GM19023 (cell line): Measurements from ENCODE around the gene PSME2.

ENCODE experiments used
- ATAC-seq: cut with Tn5 transposase; IDR thresholded peaks from one replicate; pipeline ENCODE4 v1.9.1; 2021; ENCODE audit warnings: mild to moderate bottlenecking, moderate library complexity; ENCODE audit not compliant: unreplicated experiment

PSME2 gene

DNA sequence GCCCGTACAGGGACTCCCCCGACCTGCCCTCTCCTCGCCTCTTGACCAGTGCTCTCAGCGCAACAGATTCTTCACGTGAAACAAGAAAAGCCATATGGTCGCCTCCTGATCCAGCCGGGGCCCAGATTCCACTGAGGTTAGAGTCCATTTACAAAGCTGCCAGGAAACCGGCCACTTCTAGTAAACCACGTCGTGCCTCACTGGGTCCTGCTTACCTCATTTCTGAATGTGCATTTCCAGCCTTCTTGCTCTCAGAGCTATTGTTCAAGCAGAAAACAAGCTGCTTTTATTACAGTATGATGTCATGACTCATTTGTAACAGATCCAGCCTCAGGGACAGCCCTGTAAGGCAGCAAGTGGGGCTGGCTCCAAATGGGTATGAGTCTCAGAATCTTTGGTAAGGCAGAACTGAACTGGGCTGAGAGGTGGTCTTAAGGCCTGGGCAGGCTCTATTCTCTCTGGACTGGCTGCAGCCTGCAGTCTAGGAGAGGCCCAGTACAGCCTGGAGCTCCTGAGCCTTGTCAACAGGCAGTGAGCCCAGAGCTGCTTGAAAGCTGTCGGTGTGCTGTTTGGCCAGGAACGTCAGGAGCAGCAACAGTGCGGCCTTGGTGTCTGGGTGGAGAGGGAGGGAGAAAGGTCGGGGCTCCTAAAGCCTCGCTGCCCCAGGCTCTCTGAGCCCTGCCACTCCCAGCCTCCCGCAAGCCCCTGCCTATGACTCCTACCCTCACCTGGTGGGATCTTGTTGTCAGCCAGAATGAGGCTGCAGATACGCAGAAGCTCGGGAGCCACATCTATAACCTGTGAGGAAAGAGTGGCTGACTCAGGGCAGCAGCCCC is 33.8 kb upstream of the PSME2 start:
- ATAC-seq, result no peak

- ATAC-seq, result no peak
Observed at GRCh38 chr14:24179294-24179960, 33.0 kb upstream of the PSME2 start.

GRCh38 chr14:24178399-24179178 is 32.2 kb upstream of the PSME2 start:
- no peak for ATAC-seq

GRCh38 chr14:24177891-24178290 is 31.5 kb upstream of the PSME2 start:
- ATAC-seq, result no peak

DNA sequence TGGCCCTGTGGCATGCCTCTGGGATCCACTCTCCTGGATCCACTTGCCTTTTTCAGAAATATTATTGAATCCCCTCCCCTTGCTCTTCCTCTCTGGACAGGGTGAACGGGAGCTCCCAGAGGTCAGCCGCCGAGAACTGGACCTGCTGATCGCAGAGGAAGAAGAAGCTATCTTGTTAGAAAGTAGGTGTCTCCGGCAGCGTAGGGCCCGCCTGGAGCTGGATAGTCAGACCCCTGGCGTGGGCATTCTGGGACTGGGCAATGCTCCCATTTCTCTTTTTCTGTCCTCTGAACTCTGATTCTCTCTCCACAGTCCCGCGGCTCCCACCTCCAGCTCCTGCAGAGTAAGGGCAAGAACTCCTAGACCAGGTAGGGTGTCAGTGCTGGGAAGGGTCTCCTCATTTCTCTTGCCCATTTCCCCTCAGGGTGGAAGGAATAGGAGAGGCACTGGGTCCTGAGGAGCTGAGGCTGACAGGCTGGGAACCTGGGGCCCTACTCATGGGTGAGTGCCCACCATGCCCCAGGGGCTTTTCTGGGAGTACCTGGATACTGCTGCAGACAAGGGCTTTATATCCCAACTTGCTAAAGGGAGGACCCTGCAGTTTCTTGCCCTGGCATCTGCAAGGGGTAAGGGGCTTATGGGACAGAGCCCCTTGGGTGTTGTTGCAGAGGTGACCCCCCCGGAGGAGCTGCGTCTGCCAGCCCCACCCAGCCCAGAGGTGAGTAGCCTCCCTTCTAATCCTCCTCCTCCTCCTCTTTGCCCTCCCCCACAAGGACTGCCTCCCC is 30.8 kb upstream of the PSME2 start:
- ATAC-seq, result no peak

DNA sequence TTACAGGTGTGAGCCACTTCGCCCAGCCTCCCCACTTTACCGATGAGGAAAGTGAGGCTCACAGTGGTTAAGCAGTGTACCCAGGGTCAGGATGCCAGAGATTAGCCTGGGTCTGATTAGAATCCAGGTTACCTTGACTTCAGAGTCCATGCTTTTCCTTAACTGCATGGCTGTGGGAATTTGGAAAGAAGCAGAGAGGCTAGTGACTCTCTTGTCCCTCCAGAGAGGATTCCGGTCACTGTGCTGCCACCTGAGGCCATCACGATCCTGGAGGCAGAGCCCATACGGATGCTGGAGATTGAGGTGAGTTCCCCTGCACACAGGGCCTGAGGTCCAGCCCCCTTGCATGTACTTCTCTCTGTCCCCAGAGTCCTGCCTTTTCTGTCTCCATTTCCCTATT is 30.2 kb upstream of the PSME2 start:
- no peak for ATAC-seq

- no peak for ATAC-seq
Observed at GRCh38 chr14:24172871-24173281, 26.5 kb upstream of the PSME2 start.

DNA sequence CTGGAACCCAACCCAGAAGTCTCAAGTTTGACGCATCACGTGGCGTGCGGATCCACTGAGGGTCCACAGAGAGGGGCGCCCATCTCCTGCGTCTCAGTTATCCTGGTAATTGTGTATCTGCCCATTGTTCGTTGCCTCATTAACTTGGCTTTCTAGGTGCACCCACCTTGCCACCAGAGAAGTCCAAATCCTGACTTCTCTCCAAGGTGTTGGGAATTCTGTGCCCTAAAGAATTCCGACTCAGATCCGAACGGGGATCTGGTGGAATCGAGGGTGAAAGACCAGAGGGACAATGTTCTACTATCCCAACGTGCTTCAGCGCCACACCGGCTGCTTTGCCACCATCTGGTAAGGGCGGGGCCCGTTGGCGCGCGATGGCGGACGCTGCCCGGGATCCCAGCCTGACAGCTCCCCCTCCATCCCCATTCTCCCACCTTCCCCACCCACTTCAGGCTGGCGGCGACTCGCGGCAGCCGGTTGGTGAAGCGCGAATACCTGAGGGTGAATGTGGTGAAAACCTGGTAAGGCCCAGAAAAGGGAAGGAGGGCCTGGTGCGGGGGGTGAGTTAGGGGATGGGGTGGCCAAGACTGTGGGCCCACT is 26.0 kb upstream of the PSME2 start:
- ATAC-seq, result no peak

DNA sequence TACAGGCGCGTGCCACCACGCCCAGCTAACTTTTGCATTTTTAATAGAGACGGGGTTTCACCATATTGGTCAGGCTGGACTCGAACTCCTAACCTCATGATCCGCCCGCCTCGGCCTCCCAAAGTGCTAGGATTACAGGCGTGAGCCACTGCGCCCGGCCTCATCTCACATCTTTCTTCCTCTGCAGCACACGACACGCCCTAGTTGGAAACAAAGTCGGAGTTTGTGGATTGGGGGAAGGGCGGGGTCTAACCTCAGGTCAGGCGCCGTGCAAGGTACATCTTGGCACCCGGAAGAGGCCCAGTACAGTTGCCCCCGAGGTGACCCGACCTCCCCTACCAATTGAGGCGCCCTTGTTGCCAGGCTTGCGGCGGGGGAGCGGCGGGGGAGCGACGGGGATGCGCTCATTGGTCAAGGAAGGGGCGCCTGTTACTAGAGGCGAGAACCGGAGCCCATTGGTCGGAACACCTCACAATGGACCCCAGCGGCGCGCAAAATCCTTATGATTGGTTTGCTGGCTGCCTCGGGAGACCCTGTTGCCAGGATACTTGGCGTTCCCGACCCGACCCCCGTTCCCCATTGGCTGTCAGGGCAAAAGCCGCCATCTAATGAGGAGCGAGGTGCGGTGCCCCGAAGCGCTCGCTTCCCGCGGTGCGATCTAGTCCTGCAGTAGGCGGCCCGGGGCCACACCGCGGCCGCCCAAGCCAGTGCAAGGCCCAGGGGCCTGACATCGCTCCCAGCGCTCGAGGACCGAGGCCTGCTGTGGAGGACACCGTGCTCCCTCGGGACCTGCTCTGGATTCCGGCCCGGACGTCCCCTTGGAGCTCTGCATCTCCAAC is 25.2 kb upstream of the PSME2 start, which contains the start of gene REC8:
TSS of gene REC8 (plus strand) at position 659 of the 839 bp plus-strand sequence. CDS start 473 bp downstream, outside the sequence.
- ATAC-seq, result peak; percentile 83

DNA sequence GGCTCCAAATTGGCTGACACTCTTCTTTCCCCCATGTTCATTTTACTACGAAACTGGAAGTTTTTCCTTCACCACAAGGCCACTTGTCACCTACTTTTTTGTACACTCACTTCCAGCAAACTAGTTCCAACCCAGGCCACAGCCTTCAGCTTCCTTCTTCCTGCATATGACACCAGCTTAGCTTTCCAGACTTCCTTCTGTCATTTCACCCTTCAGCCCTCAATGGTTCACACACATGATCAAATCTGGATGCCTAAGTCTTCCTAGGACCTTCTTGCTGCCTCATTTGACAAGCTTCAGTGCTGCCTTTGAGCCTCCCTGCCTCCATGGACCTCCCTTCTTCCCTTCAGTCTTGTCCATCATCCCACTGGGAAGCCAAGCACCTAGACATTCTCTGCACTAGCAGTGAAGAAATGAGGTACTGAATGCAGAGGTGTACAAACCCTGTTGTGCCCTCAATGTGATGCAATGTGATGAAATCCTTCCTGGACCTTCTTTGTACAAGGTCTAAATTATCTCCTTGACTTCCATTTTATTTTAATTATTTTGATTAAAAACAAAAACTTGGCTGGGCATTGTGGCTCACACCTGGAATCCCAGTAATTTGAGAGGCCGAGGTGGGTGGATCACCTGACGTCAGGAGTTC is 21.2 kb upstream of the PSME2 start:
- ATAC-seq, result no peak

- ATAC-seq, result no peak
Observed at GRCh38 chr14:24165785-24166184, 19.4 kb upstream of the PSME2 start.

DNA sequence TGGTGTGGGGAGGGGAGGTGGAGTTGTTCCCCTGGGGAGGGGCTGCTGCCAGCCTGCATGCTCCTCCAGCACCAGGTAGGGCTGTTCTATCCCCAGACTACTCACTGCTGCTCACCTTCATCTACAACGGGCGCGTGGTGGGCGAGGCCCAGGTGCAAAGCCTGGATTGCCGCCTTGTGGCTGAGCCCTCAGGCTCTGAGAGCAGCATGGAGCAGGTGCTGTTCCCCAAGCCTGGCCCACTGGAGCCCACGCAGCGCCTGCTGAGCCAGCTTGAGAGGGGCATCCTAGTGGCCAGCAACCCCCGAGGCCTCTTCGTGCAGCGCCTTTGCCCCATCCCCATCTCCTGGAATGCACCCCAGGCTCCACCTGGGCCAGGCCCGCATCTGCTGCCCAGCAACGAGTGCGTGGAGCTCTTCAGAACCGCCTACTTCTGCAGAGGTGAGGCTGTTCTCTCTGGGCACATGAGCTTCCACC is 18.1 kb upstream of the PSME2 start:
- ATAC-seq, result no peak

- ATAC-seq, result no peak
Observed at GRCh38 chr14:24162093-24162492, 15.7 kb upstream of the PSME2 start.

DNA sequence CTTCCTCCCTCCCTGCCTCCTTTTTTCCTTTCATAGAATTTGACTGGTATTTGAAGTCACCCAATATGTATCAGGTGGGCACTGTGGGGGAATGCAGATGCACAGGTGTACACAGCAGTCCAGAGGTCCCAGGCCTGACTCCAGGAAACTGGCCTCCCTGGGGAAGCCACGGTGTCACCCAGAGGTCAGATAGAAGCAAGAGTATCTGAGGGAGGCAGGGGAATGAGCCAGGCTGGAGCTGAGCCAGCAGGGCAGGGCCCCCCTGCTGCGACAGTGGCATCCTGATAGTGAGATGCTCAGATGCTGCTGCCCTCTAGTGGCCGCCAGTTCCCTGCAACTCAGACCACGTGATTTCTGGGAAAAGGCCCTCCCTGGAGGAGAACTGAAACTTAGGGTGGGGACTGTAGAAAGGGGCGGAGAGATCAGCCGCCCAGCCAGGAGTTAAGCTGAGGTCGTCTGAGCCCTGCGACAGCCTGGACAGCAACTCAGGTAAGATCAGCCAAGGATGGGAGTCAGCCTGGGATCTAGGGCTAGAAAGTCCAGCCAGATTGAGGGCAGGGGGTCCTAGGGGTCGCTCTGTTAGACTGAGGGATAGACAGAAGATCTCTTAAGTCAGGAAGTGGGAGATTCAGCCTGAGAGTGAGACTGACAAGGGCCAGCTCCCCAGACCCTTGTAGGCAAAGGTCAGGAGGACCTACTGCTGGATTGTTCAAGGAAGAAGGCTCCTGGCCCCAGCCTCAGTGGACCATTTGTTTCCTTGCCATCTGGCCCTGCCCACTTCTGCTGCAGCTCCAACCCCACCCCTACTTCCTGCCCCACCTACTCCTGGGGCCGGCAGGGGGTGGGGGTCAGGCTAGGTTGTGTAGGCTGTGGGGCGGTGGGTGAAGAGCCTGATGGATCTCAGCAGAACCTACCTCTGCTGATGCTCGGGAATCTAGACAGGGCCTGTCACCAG is 14.7 kb upstream of the PSME2 start, which contains the start of gene IRF9:
TSS of gene IRF9 (plus strand) at position 416 of the 955 bp plus-strand sequence. CDS start 880 bp downstream, outside the sequence.
- ATAC-seq, result peak; percentile 83

GRCh38 chr14:24160499-24160849 is 14.1 kb upstream of the PSME2 start:
- no peak for ATAC-seq

DNA sequence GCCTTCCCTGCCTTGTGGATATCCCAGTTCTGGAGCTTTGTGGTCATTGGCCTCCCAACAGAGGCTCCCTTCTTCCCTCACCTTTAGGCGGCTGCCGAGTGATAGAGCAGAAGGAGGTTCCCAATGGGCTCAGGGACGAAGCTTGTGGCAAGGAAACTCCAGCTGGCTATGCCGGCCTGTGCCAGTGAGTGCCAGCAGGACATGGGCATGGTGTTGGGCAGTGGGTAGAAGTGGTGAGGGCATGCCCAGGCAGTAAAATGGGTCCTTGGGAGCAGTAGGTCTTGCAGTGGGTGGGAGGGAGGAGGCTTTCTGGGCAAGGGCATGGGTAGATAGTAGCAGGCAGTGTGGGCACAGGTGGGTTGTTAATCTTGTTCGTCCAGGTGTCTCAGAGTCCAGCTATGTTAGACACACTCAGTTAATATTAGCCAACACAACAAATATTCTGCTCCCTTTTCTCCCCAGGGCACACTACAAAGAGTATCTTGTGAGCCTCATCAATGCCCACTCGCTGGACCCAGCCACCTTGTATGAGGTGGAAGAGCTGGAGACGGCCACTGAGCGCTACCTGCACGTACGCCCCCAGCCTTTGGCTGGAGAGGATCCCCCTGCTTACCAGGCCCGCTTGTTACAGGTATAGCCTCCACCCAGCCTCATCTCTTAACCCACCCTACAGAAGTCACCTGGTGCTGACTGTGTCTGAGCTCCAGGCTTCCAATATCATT is 13.5 kb upstream of the PSME2 start:
- ATAC-seq, result no peak

- no peak for ATAC-seq
Observed at GRCh38 chr14:24157331-24157730, 10.9 kb upstream of the PSME2 start.
